ENCODE data around the gene CRYBB1. TPM values are rescaled to one million over a fixed set of nuclear protein-coding genes. Genes with fewer than 3 reads are reported as not detected.
"Not testable (repeated sequence)": the region's sequence is repeated elsewhere in the genome, so short reads cannot be mapped to it uniquely, and the experiment has no call there.

Gene CRYBB1
- total RNA-seq, 1 experiment from 2014 or later, result not detected

DNA sequence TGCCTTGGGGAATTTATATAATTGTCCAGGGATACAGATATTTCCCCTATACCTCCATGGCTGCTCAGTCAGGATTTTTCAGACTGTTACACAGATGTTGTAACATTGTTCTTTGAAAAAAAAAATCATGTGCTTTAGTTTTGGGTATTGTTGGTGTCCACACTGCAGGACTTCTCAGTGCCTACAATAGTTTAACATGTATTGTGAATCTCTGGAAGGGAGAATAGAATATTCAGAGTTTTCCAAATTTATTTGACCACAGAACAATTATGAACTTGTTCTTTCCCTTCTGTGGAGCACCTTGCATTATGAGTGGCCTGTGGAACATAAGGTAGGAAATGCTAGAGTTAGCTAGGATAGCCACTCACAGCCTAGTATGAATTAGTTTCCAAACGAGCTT is 18.5 kb upstream of the CRYBB1 start:
- DNase-seq (ENCODE audit: low spot score), result no peak

DNA sequence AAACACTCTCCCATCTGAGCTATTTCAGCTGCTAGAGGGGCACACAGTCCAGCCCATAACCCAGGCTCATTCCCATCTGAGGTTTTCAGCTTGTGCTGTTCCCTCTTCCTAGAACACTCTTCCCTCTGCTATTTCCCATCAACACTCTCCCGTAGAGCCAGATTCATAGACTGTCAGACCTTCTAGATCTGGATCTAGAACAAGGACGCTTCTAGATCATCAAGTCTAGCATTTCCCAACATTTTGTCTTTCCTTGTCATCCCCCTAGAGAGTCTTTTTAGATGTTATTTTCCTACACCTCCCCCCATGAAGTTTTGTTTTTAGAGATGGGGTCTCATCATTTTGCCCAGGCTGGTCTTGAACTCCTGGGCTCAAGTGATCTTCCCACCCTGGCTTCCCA is 17.3 kb upstream of the CRYBB1 start:
- DNase-seq (ENCODE audit: low spot score), result no peak

DNA sequence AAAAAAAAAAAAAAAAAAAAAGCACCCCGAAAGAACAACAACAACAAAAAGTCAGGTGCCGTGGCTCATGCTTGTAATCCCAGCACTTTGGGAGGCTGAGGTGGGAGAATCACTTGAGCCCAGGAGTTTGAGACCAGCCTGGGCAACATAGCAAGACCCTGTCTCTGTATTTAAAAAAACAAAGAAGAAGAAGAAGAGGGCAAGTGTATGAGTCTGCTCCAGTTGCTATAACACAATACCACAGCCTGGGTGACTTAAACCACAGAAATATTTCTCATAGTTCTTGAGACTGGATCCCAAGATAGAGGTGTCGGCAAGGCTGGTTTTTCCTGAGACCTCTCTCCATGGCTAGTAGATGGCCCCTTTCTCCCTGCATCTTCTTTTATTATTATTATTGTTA is 16.4 kb upstream of the CRYBB1 start:
- DNase-seq (ENCODE audit: low spot score), result no peak

- no peak for DNase-seq (ENCODE audit: low spot score)
These were observed 14.8 kb upstream of the CRYBB1 start for GRCh38 chr22:26632422-26633155.

- no peak for DNase-seq (ENCODE audit: low spot score)
These were observed 13.5 kb upstream of the CRYBB1 start for GRCh38 chr22:26631282-26631681.

- DNase-seq (ENCODE audit: low spot score), result no peak
These were observed 12.3 kb upstream of the CRYBB1 start for GRCh38 chr22:26629988-26630761.

- DNase-seq (ENCODE audit: low spot score), result no peak
These were observed 7.0 kb upstream of the CRYBB1 start for GRCh38 chr22:26624803-26625202.

DNA sequence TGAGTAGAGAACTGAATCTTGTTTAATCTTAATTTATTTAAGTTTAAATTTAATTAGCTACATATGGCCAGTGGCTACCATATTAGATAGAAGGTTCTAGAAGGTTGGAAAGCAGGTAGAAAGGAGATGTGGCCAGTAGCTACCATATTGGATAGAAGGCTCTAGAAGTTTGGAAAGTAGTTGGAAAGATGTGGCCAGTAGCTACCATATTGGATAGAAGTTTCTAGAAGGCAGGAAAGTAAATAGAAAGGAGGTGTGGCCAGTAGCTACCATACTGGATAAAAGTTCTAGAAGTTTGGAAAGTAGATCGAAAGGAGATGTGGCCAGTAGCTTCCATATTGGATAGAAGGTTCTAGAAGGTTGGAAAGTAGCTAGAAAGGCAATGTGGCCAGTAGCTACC is 6.2 kb upstream of the CRYBB1 start:
- no peak for DNase-seq (ENCODE audit: low spot score)

GRCh38 chr22:26621663-26622062 is 3.8 kb upstream of the CRYBB1 start, which contains the start of gene CRYBA4:
TSS of gene CRYBA4 (plus strand) at chr22:26621963. CDS start at chr22:26622597, 634 bp downstream.
- DNase-seq (ENCODE audit: low spot score), result no peak

DNA sequence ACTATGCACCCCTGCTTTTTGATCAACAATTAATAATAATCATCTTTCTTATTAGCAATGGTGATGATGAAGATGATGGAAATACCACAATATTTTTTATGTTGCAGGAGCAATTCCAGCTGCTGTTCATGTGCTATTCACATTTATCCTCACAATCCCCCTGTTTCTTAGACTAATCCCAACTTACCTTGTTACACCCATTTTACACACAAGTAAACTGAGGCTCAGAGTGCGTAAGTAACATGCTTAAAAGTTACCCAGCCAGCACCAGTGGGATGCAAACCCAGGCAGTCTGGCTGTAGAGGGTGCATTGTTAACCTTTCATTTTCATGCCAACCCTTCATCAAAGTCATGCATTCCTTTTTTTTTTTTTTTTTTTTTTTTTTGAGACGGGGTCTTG is 2.4 kb upstream of the CRYBB1 start:
- DNase-seq (ENCODE audit: low spot score), result no peak

GRCh38 chr22:26619510-26619909 is 1.7 kb upstream of the CRYBB1 start:
- no peak for DNase-seq (ENCODE audit: low spot score)

GRCh38 chr22:26618455-26618854 is 628 bp upstream of the CRYBB1 start:
- DNase-seq (ENCODE audit: low spot score), result no peak

- no peak for DNase-seq (ENCODE audit: low spot score)
These were observed 1.2 kb downstream of the CRYBB1 start for GRCh38 chr22:26616650-26617049.

- no peak for DNase-seq (ENCODE audit: low spot score)
These were observed 1.9 kb downstream of the CRYBB1 start for GRCh38 chr22:26615830-26616435.

DNA sequence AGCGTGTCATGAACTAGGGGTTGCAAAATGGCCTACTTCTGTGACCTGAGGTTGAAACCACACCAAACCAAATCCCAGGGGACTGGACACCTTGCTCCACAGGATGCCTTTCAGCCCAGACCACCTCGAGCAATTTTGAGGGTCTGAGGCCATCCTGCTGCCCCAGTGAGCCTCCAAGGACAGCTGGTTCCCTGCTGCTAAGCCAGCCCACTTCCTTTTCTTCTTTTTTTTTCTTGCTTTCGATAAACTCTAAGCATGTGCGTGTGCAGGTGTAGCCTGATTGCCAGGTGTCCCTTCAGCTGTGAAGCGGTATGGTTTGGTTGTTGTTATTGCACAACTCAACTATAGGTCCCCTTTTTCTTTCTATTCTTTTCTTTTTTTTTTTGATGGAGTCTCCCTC is 2.7 kb downstream of the CRYBB1 start:
- DNase-seq (ENCODE audit: low spot score), result no peak

- no peak for DNase-seq (ENCODE audit: low spot score)
These were observed 3.5 kb downstream of the CRYBB1 start for GRCh38 chr22:26614322-26614721.

DNA sequence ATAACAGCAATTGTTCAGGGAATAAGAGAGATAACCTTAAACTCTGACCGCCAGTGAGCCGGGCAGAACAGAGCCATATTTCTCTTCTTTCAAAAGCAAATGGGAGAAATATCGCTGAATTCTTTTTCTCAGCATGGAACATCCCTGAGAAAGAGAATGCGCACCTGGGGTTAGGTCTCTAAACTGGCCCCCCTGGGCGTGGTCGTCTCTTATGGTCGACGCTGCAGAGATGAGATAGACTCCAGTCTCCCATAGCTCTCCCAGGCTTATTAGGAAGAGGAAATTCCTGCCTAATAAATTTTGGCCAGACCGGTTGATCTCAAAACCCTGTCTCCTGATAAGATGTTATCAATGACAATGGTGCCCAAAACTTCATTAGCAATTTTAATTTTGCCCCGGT is 4.1 kb downstream of the CRYBB1 start:
- DNase-seq (ENCODE audit: low spot score), result not testable (repeated sequence)

DNA sequence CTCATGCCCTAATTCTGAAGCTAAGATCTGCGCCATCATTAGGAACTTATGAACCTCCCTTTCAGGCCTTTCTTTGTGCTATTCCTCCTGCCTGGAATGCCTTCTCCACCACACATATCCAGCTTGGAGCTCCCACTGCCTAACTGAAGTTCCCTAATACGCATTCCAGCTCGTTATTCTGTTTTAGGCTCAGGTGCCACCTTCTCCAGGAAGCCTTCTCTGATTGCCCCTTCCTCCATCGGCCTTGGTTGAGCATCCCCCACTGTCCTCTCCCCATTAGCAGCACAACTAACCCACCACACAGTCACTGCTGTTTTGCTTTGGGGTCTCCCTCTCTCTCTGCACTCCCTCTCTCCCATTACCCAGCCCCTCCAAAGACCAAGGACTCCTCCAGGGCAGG is 5.2 kb downstream of the CRYBB1 start:
- DNase-seq (ENCODE audit: low spot score), result no peak

GRCh38 chr22:26610996-26611395 is 6.8 kb downstream of the CRYBB1 start:
- no peak for DNase-seq (ENCODE audit: low spot score)

- peak; percentile 74 for DNase-seq (ENCODE audit: low spot score)
These were observed 7.5 kb downstream of the CRYBB1 start for GRCh38 chr22:26610072-26610958.

- no peak for DNase-seq (ENCODE audit: low spot score)
These were observed 8.5 kb downstream of the CRYBB1 start for GRCh38 chr22:26609287-26609686.

- no peak for DNase-seq (ENCODE audit: low spot score)
These were observed 9.7 kb downstream of the CRYBB1 start for GRCh38 chr22:26608129-26608528.

All from H4 (cell line).